ENCODE results near the gene COX7B. TPM values are rescaled to one million over a fixed set of nuclear protein-coding genes. Genes with fewer than 3 reads are reported as not detected.

The COX7B gene
- total RNA-seq, 1 donor from 2014 or later, result 500 TPM

- no peak overlapping the region for H3K9ac ChIP-seq
- no peak overlapping the region for H3K4me2 ChIP-seq
- H3K27ac ChIP-seq, result no peak overlapping the region
- H3K27ac Mint-ChIP-seq, result no peak overlapping the region
- H4K20me1 ChIP-seq (ENCODE audit: low read depth), result no peaks in the 10 kb centered on the region
- H3K27me3 ChIP-seq, result no peaks in the 10 kb centered on the region
- no peaks in the 10 kb centered on the region for H3K36me3 ChIP-seq
- no peaks in the 10 kb centered on the region for H3K4me1 ChIP-seq
- no peak for TF ChIP-seq EZH2 (IDR thresholded peaks at IDR 0.05)
- TF ChIP-seq CTCF (IDR thresholded peaks at IDR 0.05), result no peak
- no peak for TF ChIP-seq EZH2phosphoT487 (IDR thresholded peaks at IDR 0.05)
- no peaks in the 10 kb centered on the region for H3F3A ChIP-seq (ENCODE audit: low read depth)
- H3K4me3 ChIP-seq, result no peak overlapping the region
- DNase-seq (ENCODE audit: low spot score), result no peak
- no peaks in the 10 kb centered on the region for H3K9me3 Mint-ChIP-seq
- no peak overlapping the region for H2AFZ ChIP-seq (replicated peaks)
- H3K4me1 Mint-ChIP-seq, result no peaks in the 10 kb centered on the region
- no peaks in the 10 kb centered on the region for H3K36me3 Mint-ChIP-seq
- H3K4me3 Mint-ChIP-seq, result no peak overlapping the region
- H3K9me3 ChIP-seq (ENCODE audit: low read depth), result no peaks in the 10 kb centered on the region
- H3K27me3 Mint-ChIP-seq (ENCODE audit: insufficient read depth, low read depth), result no peaks in the 10 kb centered on the region
- H3K79me2 ChIP-seq (ENCODE audit: low read depth), result no peaks in the 10 kb centered on the region
Measured at GRCh38 chrX:77952173-77952572, 52.9 kb downstream of the COX7B start.

- no peak overlapping the region for H3K9ac ChIP-seq
- H2AFZ ChIP-seq (replicated peaks), result no peak overlapping the region
- H3F3A ChIP-seq (ENCODE audit: low read depth), result no peaks in the 10 kb centered on the region
- Mint-ChIP-seq H3K36me3 (no peaks in the 10 kb centered on the region), H3K27ac (no peak overlapping the region), H3K4me3 (no peak overlapping the region), H3K9me3 (peaks cover 5% of the 10 kb centered on the region), H3K4me1 (no peaks in the 10 kb centered on the region), H3K27me3 (ENCODE audit: insufficient read depth, low read depth) (no peaks in the 10 kb centered on the region)
- H3K36me3 ChIP-seq, result no peaks in the 10 kb centered on the region
- H4K20me1 ChIP-seq (ENCODE audit: low read depth), result no peaks in the 10 kb centered on the region
- H3K4me3 ChIP-seq, result no peak overlapping the region
- H3K27ac ChIP-seq, result no peak overlapping the region
- no peaks in the 10 kb centered on the region for H3K79me2 ChIP-seq (ENCODE audit: low read depth)
- no peaks in the 10 kb centered on the region for H3K9me3 ChIP-seq (ENCODE audit: low read depth)
- H3K4me2 ChIP-seq, result no peak overlapping the region
- DNase-seq (ENCODE audit: low spot score), result no peak
- no peaks in the 10 kb centered on the region for H3K27me3 ChIP-seq
- no peak for TF ChIP-seq EZH2phosphoT487 (IDR thresholded peaks at IDR 0.05)
- TF ChIP-seq EZH2 (IDR thresholded peaks at IDR 0.05), result no peak
- no peak for TF ChIP-seq CTCF (IDR thresholded peaks at IDR 0.05)
- H3K4me1 ChIP-seq, result no peaks in the 10 kb centered on the region
Measured at GRCh38 chrX:77953302-77953701, 54.0 kb downstream of the COX7B start.

- Mint-ChIP-seq H3K36me3 (no peaks in the 10 kb centered on the region), H3K27ac (no peak overlapping the region)
- no peak overlapping the region for H2AFZ ChIP-seq (replicated peaks)
Measured at GRCh38 chrX:77953708-77954107, 54.4 kb downstream of the COX7B start.

More at GRCh38 chrX:77953708-77954107, 54.4 kb downstream of the COX7B start:
- DNase-seq (ENCODE audit: low spot score), result no peak
- no peaks in the 10 kb centered on the region for H3K4me1 ChIP-seq
- TF ChIP-seq EZH2 (IDR thresholded peaks at IDR 0.05), result no peak
- TF ChIP-seq CTCF (IDR thresholded peaks at IDR 0.05), result no peak
- no peak for TF ChIP-seq EZH2phosphoT487 (IDR thresholded peaks at IDR 0.05)
- Mint-ChIP-seq H3K27me3 (ENCODE audit: insufficient read depth, low read depth) (no peaks in the 10 kb centered on the region), H3K4me1 (no peaks in the 10 kb centered on the region), H3K4me3 (no peak overlapping the region), H3K9me3 (peaks cover 7% of the 10 kb centered on the region)
- H3K4me3 ChIP-seq, result no peak overlapping the region
- no peaks in the 10 kb centered on the region for H3K36me3 ChIP-seq
- no peaks in the 10 kb centered on the region for H4K20me1 ChIP-seq (ENCODE audit: low read depth)
- no peaks in the 10 kb centered on the region for H3K27me3 ChIP-seq
- H3K79me2 ChIP-seq (ENCODE audit: low read depth), result no peaks in the 10 kb centered on the region
- H3K27ac ChIP-seq, result no peak overlapping the region
- H3K9ac ChIP-seq, result no peak overlapping the region
- H3K9me3 ChIP-seq (ENCODE audit: low read depth), result no peaks in the 10 kb centered on the region
- H3K4me2 ChIP-seq, result no peak overlapping the region
- no peaks in the 10 kb centered on the region for H3F3A ChIP-seq (ENCODE audit: low read depth)

Small RNA genes within 50 kb of the gene (small RNA-seq; reads per million reads assigned to genes)
- not detected for gene RN7SL460P

Other genes with a start within 250 kb of the COX7B start
- 106 and 129 TPM in 2 replicates for gene ATRX, start 113.3 kb upstream of the COX7B start, total RNA-seq (ENCODE audit: low replicate concordance)
- gene MAGT1, start 4.0 kb upstream of the COX7B start, total RNA-seq (ENCODE audit: low replicate concordance), result 55.1 and 70.0 TPM in 2 replicates
- gene ATP7A, start 11.2 kb downstream of the COX7B start, total RNA-seq (ENCODE audit: low replicate concordance), result 4.4 and 5.1 TPM in 2 replicates
- gene PGAM4, start 70.2 kb downstream of the COX7B start, total RNA-seq (ENCODE audit: low replicate concordance), result not detected in 2 replicates
- 446 and 531 TPM in 2 replicates for gene PGK1, start 204.8 kb downstream of the COX7B start, total RNA-seq (ENCODE audit: low replicate concordance)
- gene TAF9B, start 240.2 kb downstream of the COX7B start, total RNA-seq (ENCODE audit: low replicate concordance), result 71.5 and 103 TPM in 2 replicates

Measured in neural progenitor cell (in vitro differentiated cells).